T-helper 2 cell treated with Interferon-gamma antibody and Interleukin-4, amounts not matched to agents 5 μg/mL and 100 μg/mL, for 36 hours (primary cell): ENCODE results near the gene PDE6C.

Source experiments
- DNase-seq: peaks from one replicate; pipeline ENCODE4 v3.0.0; 2021; ENCODE audit warnings: low spot score
- H3K27ac Mint-ChIP-seq: one replicate; pipeline ENCODE4 v1.8.0; 2021; ENCODE audit warnings: mild to moderate bottlenecking, mixed read lengths
- H3K27me3 Mint-ChIP-seq: one replicate; pipeline ENCODE4 v1.8.0; 2021; ENCODE audit warnings: low read depth, mixed read lengths
- H3K36me3 Mint-ChIP-seq: one replicate; pipeline ENCODE4 v1.8.0; 2021; ENCODE audit warnings: low read depth, mixed read lengths
- H3K4me1 Mint-ChIP-seq: one replicate; pipeline ENCODE4 v1.8.0; 2021; ENCODE audit warnings: low read depth, mixed read lengths
- H3K4me3 Mint-ChIP-seq: one replicate; pipeline ENCODE4 v1.8.0; 2022; ENCODE audit warnings: mild to moderate bottlenecking, moderate library complexity, mixed read lengths
- H3K9me3 Mint-ChIP-seq: one replicate; pipeline ENCODE4 v1.8.0; 2021; ENCODE audit warnings: mixed read lengths

The PDE6C gene

GRCh38 chr10:93712593-93712992, 100.3 kb downstream of the PDE6C start:
- no peaks in the 10 kb centered on the region for H3K9me3 Mint-ChIP-seq
- H3K4me1 Mint-ChIP-seq, result no peaks in the 10 kb centered on the region
- no peak overlapping the region for H3K4me3 Mint-ChIP-seq
- no peak overlapping the region for H3K27ac Mint-ChIP-seq
- no peaks in the 10 kb centered on the region for H3K36me3 Mint-ChIP-seq
- no peaks in the 10 kb centered on the region for H3K27me3 Mint-ChIP-seq
- DNase-seq, result no peak

GRCh38 chr10:93715345-93715744, 103.0 kb downstream of the PDE6C start:
- H3K27ac Mint-ChIP-seq, result no peak overlapping the region
- no peak overlapping the region for H3K4me3 Mint-ChIP-seq
- H3K9me3 Mint-ChIP-seq, result no peaks in the 10 kb centered on the region
- DNase-seq, result no peak
- H3K4me1 Mint-ChIP-seq, result no peaks in the 10 kb centered on the region
- H3K36me3 Mint-ChIP-seq, result no peaks in the 10 kb centered on the region
- H3K27me3 Mint-ChIP-seq, result peaks cover 7% of the 10 kb centered on the region
